Cardiac muscle cell (in vitro differentiated cells and primary cell): ENCODE results near the gene UPF2. TPM values are rescaled to one million over a fixed set of nuclear protein-coding genes. Genes with fewer than 3 reads are reported as not detected.
A peak's percentile ranks its signal among the peaks of the same experiment; 100 is the strongest.
"Not testable (repeated sequence)": the region's sequence is repeated elsewhere in the genome, so short reads cannot be mapped to it uniquely, and the experiment has no call there.

Experiments used
- DNase-seq, 2 donors: peaks; one replicate each; pipeline versions ENCODE4 v3.0.0 to v3.0.0-alpha.2; 2010 to 2017; ENCODE audit warnings: low read depth in 1 of 2, low spot score in 1 of 2
- H3K27ac ChIP-seq: fragments of 200-600 bp; sonication (generic); 2 replicates; pipeline ENCODE4 v1.5.1; 2016
- H3K27me3 ChIP-seq: fragments of 200-600 bp; sonication (generic); 2 replicates; pipeline ENCODE4 v1.6.0; 2016; ENCODE audit warnings: control low read depth
- H3K36me3 ChIP-seq: fragments of 200-600 bp; sonication (generic); 2 replicates; pipeline ENCODE4 v1.5.1; 2016; ENCODE audit warnings: control low read depth
- H3K4me1 ChIP-seq: fragments of 200-600 bp; sonication (generic); 2 replicates; pipeline ENCODE4 v1.8.1; 2017; ENCODE audit warnings: low read depth, mild to moderate bottlenecking, mixed run types
- H3K4me3 ChIP-seq: fragments of 200-600 bp; sonication (generic); 2 replicates; pipeline ENCODE4 v1.5.1; 2016; ENCODE audit warnings: mild to moderate bottlenecking
- H3K9me3 ChIP-seq: fragments of 200-600 bp; sonication (generic); 2 replicates; pipeline ENCODE4 v1.5.1; 2017; ENCODE audit warnings: low read depth, mild to moderate bottlenecking, control low read depth
- polyA plus RNA-seq: library from polyadenylated mRNA; unstranded; fragments of >200 nt; fragmentation: Nextera tagmentation; extraction: Ambion mirVana; gene quantifications from 2 replicates; pipeline ENCODE4 v1.2.1, GENCODE V29; 2016
- total RNA-seq: library from RNA; depleted of rRNA; stranded (reverse); fragments of >200 nt; gene quantifications from 2 replicates; pipeline ENCODE4 v1.2.3, GENCODE V29; 2016
- TF ChIP-seq, protein P1 (sequence below): IDR thresholded peaks from 2 replicates; pipeline ENCODE4 v1.5.1; 2012; ENCODE audit warnings: low read depth, mild to moderate bottlenecking, low read length

Gene UPF2
- total and polyA plus RNA-seq, 2 experiments from 2014 or later: 12.8 to 13.2 TPM

- Histone ChIP-seq H3K9me3 (no peaks in the 10 kb centered on the region), H3K27me3 (no peaks in the 10 kb centered on the region), H3K4me3 (no peak overlapping the region), H3K27ac (no peak overlapping the region), H3K4me1 (no peaks in the 10 kb centered on the region), H3K36me3 (no peaks in the 10 kb centered on the region)
- TF ChIP-seq, protein P1, sequence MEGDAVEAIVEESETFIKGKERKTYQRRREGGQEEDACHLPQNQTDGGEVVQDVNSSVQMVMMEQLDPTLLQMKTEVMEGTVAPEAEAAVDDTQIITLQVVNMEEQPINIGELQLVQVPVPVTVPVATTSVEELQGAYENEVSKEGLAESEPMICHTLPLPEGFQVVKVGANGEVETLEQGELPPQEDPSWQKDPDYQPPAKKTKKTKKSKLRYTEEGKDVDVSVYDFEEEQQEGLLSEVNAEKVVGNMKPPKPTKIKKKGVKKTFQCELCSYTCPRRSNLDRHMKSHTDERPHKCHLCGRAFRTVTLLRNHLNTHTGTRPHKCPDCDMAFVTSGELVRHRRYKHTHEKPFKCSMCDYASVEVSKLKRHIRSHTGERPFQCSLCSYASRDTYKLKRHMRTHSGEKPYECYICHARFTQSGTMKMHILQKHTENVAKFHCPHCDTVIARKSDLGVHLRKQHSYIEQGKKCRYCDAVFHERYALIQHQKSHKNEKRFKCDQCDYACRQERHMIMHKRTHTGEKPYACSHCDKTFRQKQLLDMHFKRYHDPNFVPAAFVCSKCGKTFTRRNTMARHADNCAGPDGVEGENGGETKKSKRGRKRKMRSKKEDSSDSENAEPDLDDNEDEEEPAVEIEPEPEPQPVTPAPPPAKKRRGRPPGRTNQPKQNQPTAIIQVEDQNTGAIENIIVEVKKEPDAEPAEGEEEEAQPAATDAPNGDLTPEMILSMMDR: no peak
- peak in 1 of 2 donors; percentile 22 for DNase-seq
These were observed 23.2 kb downstream of the UPF2 start for GRCh38 chr10:12019283-12019971.

GRCh38 chr10:12018438-12019282 is 23.9 kb downstream of the UPF2 start:
- Histone ChIP-seq H3K9me3 (no peaks in the 10 kb centered on the region), H3K36me3 (no peaks in the 10 kb centered on the region), H3K27me3 (no peaks in the 10 kb centered on the region), H3K4me1 (no peaks in the 10 kb centered on the region), H3K4me3 (no peak overlapping the region), H3K27ac (no peak overlapping the region)
- peak in 1 of 2 donors; percentile 46 for DNase-seq
- TF ChIP-seq, protein P1: no peak

- H3K9me3 ChIP-seq: no peaks in the 10 kb centered on the region
- H3K27me3 ChIP-seq: no peaks in the 10 kb centered on the region
- TF ChIP-seq, protein P1: no peak
- H3K36me3 ChIP-seq: peaks cover 11% of the 10 kb centered on the region
- no peak overlapping the region for H3K4me3 ChIP-seq
- H3K27ac ChIP-seq: no peak overlapping the region
- H3K4me1 ChIP-seq: no peaks in the 10 kb centered on the region
- no peak for DNase-seq
These were observed 28.7 kb downstream of the UPF2 start for GRCh38 chr10:12013926-12014325.

DNA sequence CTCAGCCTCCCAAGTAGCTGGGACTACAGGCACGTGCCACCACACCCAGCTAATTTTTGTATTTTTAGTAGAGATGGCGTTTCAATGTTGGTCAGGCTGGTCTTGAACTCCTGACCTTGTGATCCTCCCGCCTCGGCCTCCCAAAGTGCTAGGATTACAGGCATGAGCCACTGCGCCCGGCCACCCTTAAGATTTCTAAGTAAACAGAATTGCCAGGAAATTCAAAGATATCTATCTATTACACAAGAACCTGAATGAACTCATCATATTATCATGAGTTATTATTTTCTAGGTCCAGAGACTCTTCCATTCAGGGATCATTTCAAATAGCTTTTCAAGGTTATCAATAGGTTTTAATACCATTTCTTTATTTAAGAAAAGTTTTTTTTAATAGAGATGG is 29.2 kb downstream of the UPF2 start:
- H3K27me3 ChIP-seq, H3K4me1 ChIP-seq, H3K27ac ChIP-seq, H3K4me3 ChIP-seq, DNase-seq, H3K9me3 ChIP-seq: not testable (repeated sequence)
- peaks cover 11% of the 10 kb centered on the region for H3K36me3 ChIP-seq

DNA sequence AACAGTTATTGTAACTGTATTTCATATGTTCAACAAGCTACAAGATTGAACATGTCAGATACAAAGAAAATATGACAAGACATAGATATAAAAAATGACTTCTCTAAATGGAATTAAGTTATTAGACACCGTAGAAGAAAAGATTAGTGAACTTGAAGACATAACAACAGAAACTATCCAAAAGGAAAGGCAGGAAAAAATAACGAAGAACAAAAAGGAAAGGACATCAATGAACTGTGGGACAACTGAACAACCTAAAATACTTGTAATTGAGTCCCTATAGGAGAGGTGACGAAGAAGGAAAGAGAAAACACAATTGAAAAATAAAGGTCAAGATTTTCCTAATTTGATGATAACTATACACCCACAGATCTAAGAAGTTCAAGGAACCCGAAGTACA is 32.3 kb downstream of the UPF2 start:
- no peaks in the 10 kb centered on the region for H3K27me3 ChIP-seq
- H3K4me1 ChIP-seq: no peaks in the 10 kb centered on the region
- H3K27ac ChIP-seq: no peak overlapping the region
- no peak overlapping the region for H3K4me3 ChIP-seq
- peaks cover 16% of the 10 kb centered on the region for H3K36me3 ChIP-seq
- TF ChIP-seq, protein P1: no peak
- no peak for DNase-seq
- H3K9me3 ChIP-seq: no peaks in the 10 kb centered on the region

GRCh38 chr10:12008842-12009241 is 33.8 kb downstream of the UPF2 start:
- H3K4me3 ChIP-seq, H3K27ac ChIP-seq, H3K4me1 ChIP-seq, DNase-seq, H3K27me3 ChIP-seq, H3K9me3 ChIP-seq: not testable (repeated sequence)
- H3K36me3 ChIP-seq: peaks cover 24% of the 10 kb centered on the region
